Muscle of leg (tissue), 11 donors: ENCODE measurements around the gene SPDEF. TPM values are rescaled to one million over a fixed set of nuclear protein-coding genes. Genes with fewer than 3 reads are reported as not detected.

Source experiments
- DNase-seq: peaks from one replicate; pipeline ENCODE4 v3.0.0; 2013
- H3K27ac ChIP-seq: one replicate; pipeline ENCODE4 v1.5.1; 2013; ENCODE audit warnings: mild to moderate bottlenecking, low read length, control low read depth
- H3K27me3 ChIP-seq: one replicate; pipeline ENCODE4 v1.6.1; 2013; ENCODE audit warnings: low read length; ENCODE audit not compliant: control insufficient read depth, insufficient read depth
- H3K36me3 ChIP-seq: one replicate; pipeline ENCODE4 v1.6.1; 2013; ENCODE audit warnings: low read length; ENCODE audit not compliant: control insufficient read depth, insufficient read depth
- H3K4me1 ChIP-seq: one replicate; pipeline ENCODE4 v1.6.1; 2013; ENCODE audit warnings: low read length; ENCODE audit not compliant: control insufficient read depth, insufficient read depth
- H3K4me3 ChIP-seq: one replicate; pipeline ENCODE4 v1.5.1; 2013; ENCODE audit warnings: low read length, control low read depth
- H3K9me3 ChIP-seq: replicated peaks from 2 replicates; pipeline ENCODE4 v1.6.1; 2013; ENCODE audit warnings: low read depth, low read length; ENCODE audit not compliant: control insufficient read depth
- WGBS: methylation state at CpG from one replicate; pipeline ENCODE4 v1.1.5; 2013; ENCODE audit warnings: missing lambda C conversion rate; ENCODE audit not compliant: insufficient coverage; 5-methylcytosine and 5-hydroxymethylcytosine counted together
- polyA plus RNA-seq, 8 donors: library from polyadenylated mRNA; unstranded; fragments of 120-200 nt; gene quantifications; one replicate each; pipeline versions ENCODE4 v1.2.1 to v1.2.3, GENCODE V29; 2013; ENCODE audit warnings: inconsistent platforms in 1 of 8, low replicate concordance in 1 of 8; ENCODE audit not compliant: insufficient read length in 8 of 8, insufficient read depth in 1 of 8
- total RNA-seq: library from RNA; stranded (reverse); fragments of 120-200 nt; gene quantifications from one replicate; pipeline ENCODE4 v1.2.4, GENCODE V29; 2013

The SPDEF gene
- total and polyA plus RNA-seq, 9 donors = 0.04 to 0.28 (median 0.11) TPM; not detected in 3

DNA sequence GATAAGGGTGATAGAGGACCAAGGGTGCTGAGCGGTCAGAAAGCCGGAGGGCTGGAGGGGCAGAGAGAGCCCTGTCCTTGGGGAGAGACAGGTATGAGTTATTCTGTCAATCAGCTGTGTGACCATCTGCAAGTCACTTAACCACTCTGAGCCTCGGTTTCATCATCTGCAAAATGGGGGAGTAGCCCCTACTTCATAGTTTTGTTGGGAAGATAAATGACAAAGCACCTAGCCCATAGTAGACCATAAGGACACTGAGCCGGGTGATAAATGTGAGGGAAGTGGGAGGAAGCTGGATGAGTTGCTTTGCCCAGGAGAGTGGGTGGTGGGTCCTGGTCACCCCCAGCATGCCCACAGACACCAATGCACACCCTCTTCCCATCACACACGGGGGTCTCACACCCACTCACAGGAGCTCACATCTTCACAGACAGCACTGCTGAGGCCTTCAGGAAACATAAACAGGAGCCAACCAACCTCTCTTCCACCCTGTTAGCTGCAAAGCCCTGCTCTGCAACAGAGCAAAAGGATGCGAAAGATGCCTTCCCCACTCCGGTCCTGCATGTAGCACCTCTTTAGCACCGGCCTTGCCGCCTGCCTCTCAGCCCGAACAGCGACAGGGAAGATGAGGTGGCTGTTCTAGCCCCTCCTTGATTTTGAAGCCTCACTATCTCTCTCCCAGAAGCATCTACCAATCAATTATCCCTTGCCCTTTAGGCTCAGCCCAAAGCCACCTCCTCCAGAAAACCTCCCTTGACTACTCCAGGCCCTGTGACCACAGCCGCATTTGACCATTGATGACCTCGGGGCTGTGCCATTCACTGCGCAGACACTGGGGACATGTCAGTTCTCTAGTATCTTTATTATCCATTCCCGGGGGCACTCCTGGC is 18.9 kb downstream of the SPDEF start:
- H3K4me3 ChIP-seq = no peak overlapping the region
- no peak overlapping the region for H3K27ac ChIP-seq
- no peaks in the 10 kb centered on the region for H3K9me3 ChIP-seq
- 79% methylated on average over 13 of the region's 15 CpGs for WGBS
- no peak for DNase-seq
- peaks cover 2% of the 10 kb centered on the region for H3K4me1 ChIP-seq
- no peaks in the 10 kb centered on the region for H3K27me3 ChIP-seq
- H3K36me3 ChIP-seq = no peaks in the 10 kb centered on the region

DNA sequence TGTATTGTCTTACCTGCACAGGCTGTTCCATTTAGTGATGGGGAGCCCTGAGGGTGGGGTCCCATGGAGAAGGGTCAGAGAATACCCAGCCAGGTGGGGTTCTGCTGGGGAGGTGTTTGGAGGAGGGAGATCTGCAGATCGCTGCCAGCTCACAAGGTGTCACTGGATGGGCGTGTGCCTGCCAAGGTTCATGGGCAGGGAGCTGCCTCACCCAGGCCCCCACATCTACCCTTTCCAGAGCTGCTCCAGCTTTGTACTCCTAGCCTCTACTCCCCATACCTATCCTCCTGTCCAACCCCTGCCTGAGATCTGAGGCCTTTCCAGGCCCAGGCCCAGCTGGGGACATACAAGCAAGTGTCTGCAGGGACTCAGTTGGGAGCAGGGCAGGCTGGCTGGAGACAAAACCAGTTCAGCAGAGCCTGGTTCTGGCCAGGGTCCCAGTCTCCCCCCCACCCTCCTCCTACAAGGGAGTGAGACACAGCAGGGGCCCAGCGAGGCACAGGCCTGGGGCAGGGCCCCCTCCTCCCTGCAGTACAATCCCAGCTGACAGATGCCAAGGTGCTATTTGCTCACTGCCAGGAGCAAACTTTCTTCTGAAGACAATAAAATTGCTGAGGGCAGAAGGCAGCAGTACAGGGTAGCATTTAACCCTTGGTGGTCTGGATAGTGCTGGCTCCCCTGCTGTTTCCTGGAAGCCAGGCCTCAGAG is 19.7 kb downstream of the SPDEF start:
- Histone ChIP-seq H3K27me3 (no peaks in the 10 kb centered on the region), H3K4me3 (no peak overlapping the region), H3K36me3 (no peaks in the 10 kb centered on the region), H3K27ac (no peak overlapping the region), H3K4me1 (peaks cover 3% of the 10 kb centered on the region), H3K9me3 (no peaks in the 10 kb centered on the region)
- DNase-seq = no peak
- WGBS = no CpG with 5 or more reads among the region's 3 CpGs

DNA sequence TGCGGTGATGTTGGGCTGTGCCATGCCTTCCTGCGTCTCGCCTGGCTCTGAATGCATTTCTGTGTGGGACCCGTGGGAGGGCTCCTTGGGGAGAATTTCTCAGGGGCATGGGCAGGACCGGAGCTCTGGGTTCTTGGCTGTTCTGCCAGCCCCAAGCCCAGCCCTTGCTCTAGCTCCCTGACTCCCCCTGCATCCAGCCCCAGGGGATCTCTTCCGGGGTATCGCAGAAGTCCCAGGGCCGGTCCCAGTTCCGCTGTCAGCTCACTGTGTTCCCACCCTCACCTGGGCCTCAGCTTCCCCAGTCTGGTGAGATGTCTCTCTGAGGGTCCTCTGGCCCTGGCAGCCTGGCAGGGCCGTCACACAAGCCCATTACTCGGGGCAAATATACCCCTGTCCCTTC is 20.5 kb downstream of the SPDEF start:
- Histone ChIP-seq H3K4me1 (peaks cover 3% of the 10 kb centered on the region), H3K36me3 (no peaks in the 10 kb centered on the region), H3K27ac (no peak overlapping the region), H3K4me3 (no peak overlapping the region), H3K9me3 (no peaks in the 10 kb centered on the region), H3K27me3 (no peaks in the 10 kb centered on the region)
- 69% methylated on average over 8 of the region's 11 CpGs for WGBS
- DNase-seq = no peak

DNA sequence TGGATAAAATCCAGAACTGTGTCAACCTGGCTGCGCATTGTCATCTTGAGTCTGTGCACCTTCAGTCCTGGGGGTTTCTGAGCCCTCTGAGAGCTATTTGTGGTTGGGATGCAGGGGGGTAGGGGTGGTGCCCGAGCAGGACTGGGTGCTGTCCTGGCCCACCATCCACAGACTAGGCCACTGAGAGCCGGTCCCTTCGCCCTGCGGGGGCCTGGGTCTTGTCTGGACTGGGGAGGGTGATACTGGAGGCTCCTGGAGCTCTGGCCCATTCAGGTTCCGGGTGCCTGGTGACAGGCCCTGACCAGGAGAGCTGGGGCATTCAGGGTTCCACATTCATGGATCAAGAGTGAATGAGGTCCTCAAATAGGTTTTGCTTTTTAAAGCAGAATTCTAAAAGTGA is 20.9 kb downstream of the SPDEF start:
- Histone ChIP-seq H3K4me3 (no peak overlapping the region), H3K9me3 (no peaks in the 10 kb centered on the region), H3K36me3 (no peaks in the 10 kb centered on the region), H3K27me3 (no peaks in the 10 kb centered on the region), H3K4me1 (peaks cover 3% of the 10 kb centered on the region), H3K27ac (no peak overlapping the region)
- WGBS = 100% methylated on average over 5 of the region's 6 CpGs
- no peak for DNase-seq

DNA sequence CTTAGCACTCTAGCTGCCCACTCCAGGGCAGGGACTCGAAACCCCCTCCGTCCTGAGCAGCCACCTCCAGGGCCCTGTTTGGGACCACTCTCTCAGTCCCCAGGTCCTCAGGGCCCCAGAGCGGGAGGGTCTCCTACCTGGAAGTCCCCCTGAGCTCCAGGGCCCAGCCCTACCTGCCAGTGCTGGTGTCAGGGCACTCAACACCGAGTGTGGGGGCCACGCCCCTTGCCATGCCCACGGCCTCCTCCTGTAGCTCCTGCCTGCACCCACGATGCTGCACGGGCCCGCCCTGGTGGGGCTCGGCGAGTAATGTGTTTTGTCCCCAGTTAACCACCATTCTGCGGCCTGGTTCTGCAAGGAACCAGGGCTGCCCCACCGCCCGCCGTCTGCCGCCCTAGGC is 21.5 kb downstream of the SPDEF start:
- Histone ChIP-seq H3K4me1 (peaks cover 3% of the 10 kb centered on the region), H3K27ac (no peak overlapping the region), H3K4me3 (no peak overlapping the region), H3K27me3 (no peaks in the 10 kb centered on the region), H3K36me3 (no peaks in the 10 kb centered on the region), H3K9me3 (no peaks in the 10 kb centered on the region)
- no peak for DNase-seq
- WGBS = 68% methylated on average over 11 of the region's 16 CpGs

DNA sequence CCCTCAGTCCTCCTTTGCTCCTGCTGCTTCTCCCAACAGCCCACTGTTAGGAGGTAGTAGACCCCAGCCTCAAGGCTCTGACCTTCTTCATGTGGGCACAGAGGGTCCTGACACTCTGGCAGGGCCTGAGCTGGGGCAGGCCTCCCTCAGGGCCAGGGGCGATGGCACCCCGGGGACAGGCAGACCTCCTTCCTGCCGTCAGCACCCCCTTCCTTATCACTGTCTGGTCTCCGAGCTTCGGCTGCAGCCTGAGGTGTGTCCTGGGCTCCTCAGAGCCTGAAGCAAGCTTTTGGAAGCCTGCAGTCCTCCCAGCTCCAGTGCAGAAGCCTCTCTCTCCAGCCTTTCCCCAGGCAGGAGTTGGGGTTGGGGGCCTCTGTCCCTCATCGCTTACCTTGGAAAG is 22.0 kb downstream of the SPDEF start:
- no peak for DNase-seq
- no peaks in the 10 kb centered on the region for H3K36me3 ChIP-seq
- H3K9me3 ChIP-seq = no peaks in the 10 kb centered on the region
- no peak overlapping the region for H3K27ac ChIP-seq
- H3K4me1 ChIP-seq = peaks cover 3% of the 10 kb centered on the region
- WGBS = 76% methylated on average over 5 of the region's 6 CpGs
- H3K27me3 ChIP-seq = no peaks in the 10 kb centered on the region
- no peak overlapping the region for H3K4me3 ChIP-seq

DNA sequence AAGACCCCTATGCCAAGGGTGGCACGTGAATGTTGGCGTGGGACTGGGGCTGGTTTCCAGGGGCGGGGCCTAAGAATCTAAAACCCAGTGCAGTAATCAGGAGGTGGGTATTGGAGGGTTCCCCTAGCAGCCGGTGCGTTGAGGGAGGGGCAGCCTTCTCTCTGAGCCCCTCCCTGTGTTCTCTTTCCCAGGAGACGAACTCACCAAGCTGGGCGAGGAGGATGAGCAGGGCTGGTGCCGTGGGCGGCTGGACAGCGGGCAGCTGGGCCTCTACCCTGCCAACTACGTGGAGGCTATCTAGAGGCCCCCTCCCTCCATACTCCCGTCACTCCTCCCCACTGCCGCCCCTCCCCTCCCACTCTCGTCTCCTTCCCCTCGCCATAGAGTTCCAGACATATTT is 23.9 kb downstream of the SPDEF start:
- WGBS = 43% methylated on average over 10 of the region's 15 CpGs
- Histone ChIP-seq H3K36me3 (no peaks in the 10 kb centered on the region), H3K27ac (peak overlapping the region; percentile 47), H3K4me1 (peaks cover 6% of the 10 kb centered on the region), H3K27me3 (no peaks in the 10 kb centered on the region), H3K9me3 (no peaks in the 10 kb centered on the region), H3K4me3 (peak overlapping the region; percentile 39)
- no peak for DNase-seq

DNA sequence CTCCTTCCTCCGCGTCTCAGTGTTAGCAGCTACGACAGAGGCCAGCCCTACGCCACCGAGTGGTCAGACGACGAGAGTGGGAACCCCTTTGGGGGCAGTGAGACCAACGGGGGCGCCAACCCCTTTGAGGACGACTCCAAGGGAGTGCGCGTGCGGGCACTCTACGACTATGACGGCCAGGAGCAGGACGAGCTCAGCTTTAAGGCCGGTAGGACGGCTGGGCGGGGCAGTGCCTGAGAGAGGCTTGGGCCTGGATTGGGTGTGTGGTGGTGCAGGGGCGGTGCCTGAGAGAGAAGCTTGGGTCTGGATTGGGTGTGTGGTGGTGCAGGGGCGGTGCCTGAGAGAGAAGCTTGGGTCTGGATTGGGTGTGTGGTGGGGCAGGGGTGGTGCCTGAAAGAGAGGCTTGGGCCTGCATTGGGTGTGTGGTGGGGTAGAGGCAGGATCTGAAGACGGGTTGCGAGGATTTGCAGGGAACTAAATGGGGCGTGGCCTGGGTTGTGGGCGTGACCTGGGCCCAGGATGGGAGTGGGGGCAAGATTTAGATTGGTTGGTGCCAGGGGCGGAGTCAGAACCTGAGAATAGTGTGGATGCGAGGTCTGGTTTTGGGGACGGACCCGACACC is 24.4 kb downstream of the SPDEF start:
- H3K4me3 ChIP-seq = peak overlapping the region; percentile 39
- no peaks in the 10 kb centered on the region for H3K27me3 ChIP-seq
- H3K36me3 ChIP-seq = no peaks in the 10 kb centered on the region
- peaks cover 7% of the 10 kb centered on the region for H3K4me1 ChIP-seq
- 47% methylated on average over 29 of the region's 29 CpGs for WGBS
- peak; percentile 99 for DNase-seq
- no peaks in the 10 kb centered on the region for H3K9me3 ChIP-seq
- peak overlapping the region; percentile 47 for H3K27ac ChIP-seq

DNA sequence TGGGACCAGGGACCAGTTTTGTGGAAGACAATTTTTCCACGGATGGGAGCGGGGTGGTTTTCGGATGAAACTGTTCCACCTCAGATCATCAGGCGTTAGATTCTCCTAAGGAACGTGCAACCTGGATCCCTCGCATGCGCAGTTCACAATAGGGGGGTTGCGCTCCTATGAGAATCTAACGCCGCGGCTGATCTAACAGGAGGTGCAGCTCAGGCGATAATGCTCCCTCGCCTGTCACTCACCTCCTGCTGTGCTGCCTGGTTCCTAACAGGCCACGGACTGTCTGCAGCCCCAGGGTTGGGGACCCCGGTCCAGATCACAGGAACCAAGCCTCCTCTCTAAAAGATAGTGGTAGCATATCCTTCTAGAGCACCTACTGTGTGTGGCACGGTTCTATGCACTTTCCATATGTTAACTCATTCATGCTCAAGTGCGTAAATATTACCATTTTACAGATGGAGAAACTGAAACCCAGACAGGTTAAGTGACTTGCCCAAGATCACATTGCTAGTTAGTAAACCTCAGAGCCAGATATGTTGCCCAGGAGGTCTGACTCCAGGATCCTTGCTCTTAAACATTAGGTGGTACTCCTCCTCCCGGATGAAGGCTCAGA is 25.3 kb downstream of the SPDEF start:
- WGBS = 90% methylated on average over 17 of the region's 18 CpGs
- Histone ChIP-seq H3K27ac (no peak overlapping the region), H3K27me3 (no peaks in the 10 kb centered on the region), H3K36me3 (no peaks in the 10 kb centered on the region), H3K9me3 (no peaks in the 10 kb centered on the region), H3K4me1 (peaks cover 11% of the 10 kb centered on the region), H3K4me3 (no peak overlapping the region)
- no peak for DNase-seq
